K562 (cell line): ENCODE measurements around the gene SMIM10L2A. TPM values are rescaled to one million over a fixed set of nuclear protein-coding genes. Genes with fewer than 3 reads are reported as not detected.

ENCODE experiments used
- ATAC-seq: fragments of 200-7000 bp; cut with Tn5 transposase; 3 replicates; pipeline ENCODE4 v1.9.1; 2020; ENCODE audit warnings: moderate library complexity
- BruUV-seq: library from RNA; stranded (reverse); fragments of 400-500 nt; replicated peaks from 2 replicates; lab custom pipeline; 2021; lab: Mats Ljungman, UMichigan
- CTCF ChIA-PET: fragments of 300-600 bp; formaldehyde crosslinking; extraction: SDS; loops from one replicate; lab custom pipeline; 2021; ENCODE audit warnings: low intra/inter-chr PET ratio; lab: Yijun Ruan, JAX
- POLR2A ChIA-PET: fragments of 300-600, 350-650 bp; sonication (Branson Sonifier 250); formaldehyde crosslinking; extraction: SDS; loops from one replicate; lab custom pipeline; 2021; ENCODE audit warnings: antibody characterized with exemption, inconsistent platforms; lab: Yijun Ruan, JAX
- DNase-seq, 4 experiments: peaks; one replicate each; pipeline versions ENCODE4 v3.0.0 to v3.0.0-alpha.2; 2011 to 2018; ENCODE audit warnings: low spot score in 3 of 4, mixed read lengths in 3 of 4; ENCODE audit errors: extremely low read depth in 1 of 4
- FAIRE-seq: peaks from 2 replicates; lab custom pipeline; 2011; peaks lifted over from hg19 to GRCh38; lab: Jason Lieb, UNC
- H2AFZ ChIP-seq: 2 replicates; pipeline ENCODE4 v1.6.0; 2011; ENCODE audit warnings: low read depth, low read length, control low read depth, inconsistent platforms
- H3K27ac ChIP-seq: fragments of 200-600 bp; 3 replicates; pipeline ENCODE4 v1.8.0; 2011; ENCODE audit warnings: low read depth, mild to moderate bottlenecking, control low read depth, inconsistent platforms, low read length, moderate library complexity, mixed read lengths; ENCODE audit errors: extremely low read depth
- H3K27me3 ChIP-seq, 2 experiments: fragments of 300-600 bp in 1 of 2; 2 replicates in 1 of 2; 3 replicates in 1 of 2; pipeline versions ENCODE4 v1.6.0 to v1.8.0; 2011; ENCODE audit warnings: inconsistent platforms in 2 of 2, low read length in 2 of 2, mild to moderate bottlenecking in 1 of 2, mixed read lengths in 1 of 2, moderate library complexity in 1 of 2; ENCODE audit not compliant: control insufficient read depth in 2 of 2, insufficient read depth in 2 of 2
- H3K36me3 ChIP-seq: fragments of 300-600 bp; 3 replicates; pipeline ENCODE4 v1.8.0; 2011; ENCODE audit warnings: mild to moderate bottlenecking, low read length, inconsistent platforms; ENCODE audit not compliant: control insufficient read depth, insufficient read depth
- H3K4me1 ChIP-seq, 2 experiments: fragments of 200-600 bp in 1 of 2; replicated peaks in 1 of 2; 2 replicates in 1 of 2; 3 replicates in 1 of 2; pipeline versions ENCODE4 v1.5.1 to v1.8.0; 2011; ENCODE audit warnings: inconsistent platforms in 2 of 2, low read length in 2 of 2, mild to moderate bottlenecking in 1 of 2, mixed read lengths in 1 of 2, moderate library complexity in 1 of 2; ENCODE audit not compliant: control insufficient read depth in 2 of 2, insufficient read depth in 2 of 2
- H3K4me2 ChIP-seq: 2 replicates; pipeline ENCODE4 v1.6.1; 2011; ENCODE audit warnings: low read length, control low read depth, inconsistent platforms, mixed read lengths; ENCODE audit not compliant: insufficient read depth
- H3K4me3 ChIP-seq: fragments of 200-600 bp; sonication (generic), shearing (Covaris generic); 2 replicates; pipeline ENCODE4 v1.5.1; 2016; ENCODE audit warnings: control low read depth, inconsistent platforms
- H3K79me2 ChIP-seq: fragments of 200-600 bp; 3 replicates; pipeline ENCODE4 v1.8.0; 2011; ENCODE audit warnings: low read length, inconsistent platforms; ENCODE audit not compliant: control insufficient read depth, insufficient read depth
- H3K9ac ChIP-seq, 2 experiments: 2 replicates each; pipeline versions ENCODE4 v1.6.0 to v1.6.1; 2011; ENCODE audit warnings: low read depth in 2 of 2, low read length in 2 of 2, control low read depth in 1 of 2, inconsistent platforms in 1 of 2, mild to moderate bottlenecking in 1 of 2, mixed read lengths in 1 of 2; ENCODE audit not compliant: insufficient read depth in 1 of 2
- H3K9me1 ChIP-seq: one replicate; pipeline ENCODE4 v1.6.0; 2011; ENCODE audit warnings: inconsistent platforms, mild to moderate bottlenecking, low read length, moderate library complexity; ENCODE audit not compliant: control insufficient read depth, insufficient read depth
- H3K9me3 ChIP-seq: replicated peaks from 2 replicates; pipeline ENCODE4 v1.5.1; 2011; ENCODE audit warnings: low read depth, low read length, inconsistent platforms; ENCODE audit not compliant: control insufficient read depth, insufficient read depth
- H4K20me1 ChIP-seq: replicated peaks from 2 replicates; pipeline ENCODE4 v1.6.1; 2011; ENCODE audit warnings: low read length, inconsistent platforms, mixed read lengths; ENCODE audit not compliant: control insufficient read depth, insufficient read depth
- NFIC ChIP-seq: fragments of 450-650 bp; IDR thresholded peaks from 2 replicates; pipeline ENCODE4 v1.6.1; 2017; ENCODE audit warnings: mild to moderate bottlenecking, inconsistent platforms
- NR3C1 ChIP-seq: sonication (generic); formaldehyde crosslinking; IDR thresholded peaks from 2 replicates; pipeline ENCODE4 v1.8.1; 2022; ENCODE audit warnings: missing genetic modification reagents
- SMARCA5 ChIP-seq: fragments of 450-650 bp; IDR thresholded peaks from 2 replicates; pipeline ENCODE4 v1.6.1; 2016
- TEAD4 ChIP-seq, 2 experiments: sonication (generic) in 1 of 2; formaldehyde crosslinking in 1 of 2; IDR thresholded peaks; 2 replicates each; pipeline versions ENCODE4 v1.6.1 to v1.8.0; 2012 to 2022; ENCODE audit warnings: borderline replicate concordance in 1 of 2, inconsistent platforms in 1 of 2, low read length in 1 of 2, mild to moderate bottlenecking in 1 of 2, missing genetic modification reagents in 1 of 2
- ZNF146 ChIP-seq: IDR thresholded peaks from one replicate; pipeline ENCODE4 v1.6.1; 2018; ENCODE audit warnings: missing compliant biosample characterization; ENCODE audit not compliant: unreplicated experiment
- ZNF197 ChIP-seq: fragments of 200-800 bp; sonication (Bioruptor generic); IDR thresholded peaks from 2 replicates; pipeline ENCODE4 v1.6.1; 2016; ENCODE audit warnings: low read depth, missing genetic modification characterization, missing compliant biosample characterization
- WGBS: fragments of 100-300 bp; shearing (Covaris generic); methylation state at CpG from one replicate; pipeline ENCODE4 v1.1.6; 2016; ENCODE audit warnings: low coverage, mixed read lengths; ENCODE audit not compliant: insufficient coverage; ENCODE audit errors: missing lambda C conversion rate; 5-methylcytosine and 5-hydroxymethylcytosine counted together
- in situ Hi-C: fragments of 300-500 bp; cut with MboI; formaldehyde crosslinking; loops from 4 replicates; pipeline ENCODE4 v1.15.0; 2018; ENCODE audit warnings: inconsistent platforms, mixed read lengths
- intact Hi-C: fragments of 100-400 bp; cut with micrococcal nuclease; formaldehyde crosslinking; loops from 2 replicates; pipeline ENCODE4 v1.14.2; 2022
- polyA plus RNA-seq, 8 experiments: library from polyadenylated mRNA; depleted of rRNA in 4 of 8; stranded (reverse) in 5 of 8; unstranded in 3 of 8; fragments of >200 nt; fragmentation: Nextera tagmentation in 2 of 8; fragmentation: Illumina TruSeq in 1 of 8; extraction: Ambion mirVana in 2 of 8; extraction: Trizol in 1 of 8; gene quantifications; 2 replicates each; pipeline versions ENCODE4 v1.2.1 to v1.2.3, GENCODE V29; 2011 to 2014; ENCODE audit warnings: inconsistent platforms in 1 of 8, missing spikeins in 1 of 8
- total RNA-seq, 7 experiments: library from RNA; depleted of rRNA in 6 of 7; stranded (reverse); fragments of >200 nt in 6 of 7; fragmentation: Illumina TruSeq in 2 of 7; extraction: Trizol in 2 of 7; gene quantifications; 2 replicates each; pipeline versions ENCODE4 v1.2.1 to v1.2.3, GENCODE V29; 2011 to 2021; ENCODE audit warnings: low replicate concordance in 1 of 7
- TF ChIP-seq, protein P1 (sequence below): sonication (generic); formaldehyde crosslinking; IDR thresholded peaks from 2 replicates; pipeline ENCODE4 v1.8.0; 2022; ENCODE audit warnings: missing genetic modification reagents, mild to moderate bottlenecking, moderate library complexity, borderline replicate concordance
- TF ChIP-seq, protein P2 (sequence below): sonication (generic); formaldehyde crosslinking; IDR thresholded peaks from 2 replicates; pipeline ENCODE4 v1.8.1; 2023; ENCODE audit warnings: mild to moderate bottlenecking, missing genetic modification reagents
- TF ChIP-seq, protein P3 (sequence below): sonication (generic); formaldehyde crosslinking; IDR thresholded peaks from 2 replicates; pipeline ENCODE4 v1.8.1; 2023; ENCODE audit warnings: mild to moderate bottlenecking, missing genetic modification reagents
- TF ChIP-seq, protein P4 (sequence below): fragments of 200-400 bp; formaldehyde crosslinking; IDR thresholded peaks from 2 replicates; pipeline ENCODE4 v1.6.1; 2017; ENCODE audit warnings: mild to moderate bottlenecking, low read depth, low read length, moderate library complexity
- TF ChIP-seq, protein P5 (sequence below): fragments of 250-450 bp; sonication (Bioruptor Pico); IDR thresholded peaks from 2 replicates; pipeline ENCODE4 v1.5.0; 2022; ENCODE audit warnings: mild to moderate bottlenecking

Gene SMIM10L2A
- total and polyA plus RNA-seq, 9 of the 15 experiments (the other 6 are each of a cell fraction or from before 2014, with no cell fraction given) = 0.03 to 0.14 (median 0.09) TPM; not detected in 2

DNA sequence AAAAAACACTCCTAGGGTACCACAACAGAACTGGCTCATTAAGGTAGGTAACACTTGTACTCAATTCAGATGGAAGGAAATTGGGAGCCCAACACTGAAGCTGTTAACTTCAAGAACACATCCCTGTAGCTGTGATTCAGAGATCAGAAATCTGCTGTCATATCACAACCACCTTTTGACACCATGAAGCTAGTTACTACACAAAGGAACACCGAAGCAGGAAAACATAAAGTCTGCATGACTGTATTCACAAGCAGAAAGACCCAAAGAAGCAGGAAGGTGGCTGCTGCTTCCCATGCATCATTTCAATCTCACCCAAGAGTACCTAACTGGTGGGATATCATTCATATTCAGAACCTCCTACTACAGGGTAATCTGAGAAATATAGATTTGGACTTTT, 7.7 kb downstream of the SMIM10L2A start:
- Histone ChIP-seq H3K4me2 (no peak overlapping the region), H2AFZ (no peak overlapping the region), H3K27ac (no peak overlapping the region), H3K79me2 (no peaks in the 10 kb centered on the region), H3K9me3 (no peaks in the 10 kb centered on the region), H3K27me3 (peaks cover 3 to 26% of the 10 kb centered on the region in 2 experiments; a peak in 3 of 5 replicates), H3K9ac (no peak overlapping the region), H3K36me3 (no peaks in the 10 kb centered on the region), H3K4me3 (no peak overlapping the region), H4K20me1 (no peaks in the 10 kb centered on the region), H3K9me1 (no peaks in the 10 kb centered on the region), H3K4me1 (peaks cover 0 to 8% of the 10 kb centered on the region in 2 experiments; a peak in 1 of 5 replicates)
- no peak for DNase-seq
- BruUV-seq = no TSS peak
- no peak for ATAC-seq
- ChIA-PET POLR2A (no interaction called here), CTCF (no interaction called here)
- intact Hi-C loops = no loop called here
- WGBS = 0% methylated on average over 1 of the region's 1 CpG
- no peak for FAIRE-seq
- TF ChIP-seq SMARCA5 (no peak), ZNF146 (CRISPR knock-in tag) (no peak), TEAD4 (IDR thresholded peaks at IDR 0.05; ENCODE audit: low read length) (no peak), TEAD4 (CRISPR knock-in tag; IDR thresholded peaks at IDR 0.05; ENCODE audit: borderline replicate concordance) (no peak), NFIC (no peak), NR3C1 (CRISPR knock-in tag) (no peak), ZNF197 (CRISPR knock-in tag) (no peak)
- TF ChIP-seq, protein P1, sequence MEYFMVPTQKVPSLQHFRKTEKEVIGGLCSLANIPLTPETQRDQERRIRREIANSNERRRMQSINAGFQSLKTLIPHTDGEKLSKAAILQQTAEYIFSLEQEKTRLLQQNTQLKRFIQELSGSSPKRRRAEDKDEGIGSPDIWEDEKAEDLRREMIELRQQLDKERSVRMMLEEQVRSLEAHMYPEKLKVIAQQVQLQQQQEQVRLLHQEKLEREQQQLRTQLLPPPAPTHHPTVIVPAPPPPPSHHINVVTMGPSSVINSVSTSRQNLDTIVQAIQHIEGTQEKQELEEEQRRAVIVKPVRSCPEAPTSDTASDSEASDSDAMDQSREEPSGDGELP = no peak
- TF ChIP-seq, protein P2, sequence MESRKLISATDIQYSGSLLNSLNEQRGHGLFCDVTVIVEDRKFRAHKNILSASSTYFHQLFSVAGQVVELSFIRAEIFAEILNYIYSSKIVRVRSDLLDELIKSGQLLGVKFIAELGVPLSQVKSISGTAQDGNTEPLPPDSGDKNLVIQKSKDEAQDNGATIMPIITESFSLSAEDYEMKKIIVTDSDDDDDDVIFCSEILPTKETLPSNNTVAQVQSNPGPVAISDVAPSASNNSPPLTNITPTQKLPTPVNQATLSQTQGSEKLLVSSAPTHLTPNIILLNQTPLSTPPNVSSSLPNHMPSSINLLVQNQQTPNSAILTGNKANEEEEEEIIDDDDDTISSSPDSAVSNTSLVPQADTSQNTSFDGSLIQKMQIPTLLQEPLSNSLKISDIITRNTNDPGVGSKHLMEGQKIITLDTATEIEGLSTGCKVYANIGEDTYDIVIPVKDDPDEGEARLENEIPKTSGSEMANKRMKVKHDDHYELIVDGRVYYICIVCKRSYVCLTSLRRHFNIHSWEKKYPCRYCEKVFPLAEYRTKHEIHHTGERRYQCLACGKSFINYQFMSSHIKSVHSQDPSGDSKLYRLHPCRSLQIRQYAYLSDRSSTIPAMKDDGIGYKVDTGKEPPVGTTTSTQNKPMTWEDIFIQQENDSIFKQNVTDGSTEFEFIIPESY (CRISPR knock-in tag) = no peak
- TF ChIP-seq, protein P3, sequence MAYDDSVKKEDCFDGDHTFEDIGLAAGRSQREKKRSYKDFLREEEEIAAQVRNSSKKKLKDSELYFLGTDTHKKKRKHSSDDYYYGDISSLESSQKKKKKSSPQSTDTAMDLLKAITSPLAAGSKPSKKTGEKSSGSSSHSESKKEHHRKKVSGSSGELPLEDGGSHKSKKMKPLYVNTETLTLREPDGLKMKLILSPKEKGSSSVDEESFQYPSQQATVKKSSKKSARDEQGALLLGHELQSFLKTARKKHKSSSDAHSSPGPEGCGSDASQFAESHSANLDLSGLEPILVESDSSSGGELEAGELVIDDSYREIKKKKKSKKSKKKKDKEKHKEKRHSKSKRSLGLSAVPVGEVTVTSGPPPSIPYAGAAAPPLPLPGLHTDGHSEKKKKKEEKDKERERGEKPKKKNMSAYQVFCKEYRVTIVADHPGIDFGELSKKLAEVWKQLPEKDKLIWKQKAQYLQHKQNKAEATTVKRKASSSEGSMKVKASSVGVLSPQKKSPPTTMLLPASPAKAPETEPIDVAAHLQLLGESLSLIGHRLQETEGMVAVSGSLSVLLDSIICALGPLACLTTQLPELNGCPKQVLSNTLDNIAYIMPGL = no peak
- TF ChIP-seq, protein P4, sequence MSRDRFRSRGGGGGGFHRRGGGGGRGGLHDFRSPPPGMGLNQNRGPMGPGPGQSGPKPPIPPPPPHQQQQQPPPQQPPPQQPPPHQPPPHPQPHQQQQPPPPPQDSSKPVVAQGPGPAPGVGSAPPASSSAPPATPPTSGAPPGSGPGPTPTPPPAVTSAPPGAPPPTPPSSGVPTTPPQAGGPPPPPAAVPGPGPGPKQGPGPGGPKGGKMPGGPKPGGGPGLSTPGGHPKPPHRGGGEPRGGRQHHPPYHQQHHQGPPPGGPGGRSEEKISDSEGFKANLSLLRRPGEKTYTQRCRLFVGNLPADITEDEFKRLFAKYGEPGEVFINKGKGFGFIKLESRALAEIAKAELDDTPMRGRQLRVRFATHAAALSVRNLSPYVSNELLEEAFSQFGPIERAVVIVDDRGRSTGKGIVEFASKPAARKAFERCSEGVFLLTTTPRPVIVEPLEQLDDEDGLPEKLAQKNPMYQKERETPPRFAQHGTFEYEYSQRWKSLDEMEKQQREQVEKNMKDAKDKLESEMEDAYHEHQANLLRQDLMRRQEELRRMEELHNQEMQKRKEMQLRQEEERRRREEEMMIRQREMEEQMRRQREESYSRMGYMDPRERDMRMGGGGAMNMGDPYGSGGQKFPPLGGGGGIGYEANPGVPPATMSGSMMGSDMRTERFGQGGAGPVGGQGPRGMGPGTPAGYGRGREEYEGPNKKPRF = no peak
- TF ChIP-seq, protein P5, sequence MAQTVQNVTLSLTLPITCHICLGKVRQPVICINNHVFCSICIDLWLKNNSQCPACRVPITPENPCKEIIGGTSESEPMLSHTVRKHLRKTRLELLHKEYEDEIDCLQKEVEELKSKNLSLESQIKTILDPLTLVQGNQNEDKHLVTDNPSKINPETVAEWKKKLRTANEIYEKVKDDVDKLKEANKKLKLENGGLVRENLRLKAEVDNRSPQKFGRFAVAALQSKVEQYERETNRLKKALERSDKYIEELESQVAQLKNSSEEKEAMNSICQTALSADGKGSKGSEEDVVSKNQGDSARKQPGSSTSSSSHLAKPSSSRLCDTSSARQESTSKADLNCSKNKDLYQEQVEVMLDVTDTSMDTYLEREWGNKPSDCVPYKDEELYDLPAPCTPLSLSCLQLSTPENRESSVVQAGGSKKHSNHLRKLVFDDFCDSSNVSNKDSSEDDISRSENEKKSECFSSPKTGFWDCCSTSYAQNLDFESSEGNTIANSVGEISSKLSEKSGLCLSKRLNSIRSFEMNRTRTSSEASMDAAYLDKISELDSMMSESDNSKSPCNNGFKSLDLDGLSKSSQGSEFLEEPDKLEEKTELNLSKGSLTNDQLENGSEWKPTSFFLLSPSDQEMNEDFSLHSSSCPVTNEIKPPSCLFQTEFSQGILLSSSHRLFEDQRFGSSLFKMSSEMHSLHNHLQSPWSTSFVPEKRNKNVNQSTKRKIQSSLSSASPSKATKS (CRISPR knock-in tag) = no peak
- in situ Hi-C loops = no loop called here
